ENCODE data around the gene RAG1.

The RAG1 gene

DNA sequence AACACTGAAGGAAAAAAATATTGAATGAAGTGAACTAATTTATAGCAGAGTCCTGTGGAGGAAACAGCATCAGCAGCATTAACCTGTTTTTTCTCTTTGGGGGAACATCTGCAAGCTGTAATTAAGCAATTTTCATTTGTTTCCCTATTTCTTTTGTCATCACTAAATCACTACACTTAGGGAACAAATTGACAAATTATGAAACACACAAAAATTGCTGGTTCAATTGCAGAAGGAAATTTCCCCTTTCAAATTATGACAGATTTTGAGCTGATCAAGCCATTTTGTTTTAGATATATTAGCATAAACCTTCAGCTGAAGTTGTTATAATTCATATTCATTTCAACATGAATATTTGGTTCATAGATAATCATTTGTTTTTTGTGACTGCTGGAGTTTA lies 52.4 kb downstream of the RAG1 start:
- H3K4me2 ChIP-seq (ENCODE audit: low read length) = no peak overlapping the region

DNA sequence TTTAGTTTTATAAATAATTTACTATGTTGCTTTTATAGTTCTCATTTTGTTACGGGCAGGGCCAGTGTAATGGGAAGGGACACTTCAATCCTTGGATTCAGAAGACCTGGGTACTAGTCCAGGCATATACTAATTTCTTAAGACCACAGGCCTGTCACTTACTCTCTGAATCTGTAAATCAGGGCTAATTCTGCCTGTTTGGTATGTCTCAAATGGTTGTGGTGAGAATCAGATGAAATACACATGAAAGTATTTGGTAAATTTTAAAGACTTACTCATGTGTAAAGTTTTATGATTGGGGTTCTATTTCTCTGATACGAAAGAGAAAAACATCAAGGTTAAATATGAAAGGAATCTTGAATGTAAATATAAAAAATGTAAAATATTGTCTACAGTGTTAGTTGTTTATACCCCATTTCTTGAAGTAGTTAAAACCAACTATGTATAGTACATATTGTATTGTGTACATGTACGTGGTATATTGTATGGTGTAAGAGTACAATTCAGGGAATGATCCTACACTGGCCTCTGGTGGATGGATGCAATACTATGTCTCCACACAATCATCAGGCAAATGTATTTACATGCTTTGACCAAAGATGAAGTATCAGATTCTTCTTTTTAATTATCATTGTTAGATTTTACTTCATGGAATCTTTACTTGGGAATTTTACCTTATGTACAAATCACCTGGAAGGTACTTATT lies 54.8 kb downstream of the RAG1 start:
- Histone ChIP-seq H3K27me3 (ENCODE audit: low read depth, low read length) (peaks cover 16% of the 10 kb centered on the region), H3K27ac (ENCODE audit: low read length) (no peak overlapping the region), H3K79me2 (ENCODE audit: low read length) (no peaks in the 10 kb centered on the region), H3K4me2 (ENCODE audit: low read length) (no peak overlapping the region), H3K4me1 (ENCODE audit: low read length) (no peaks in the 10 kb centered on the region), H3K36me3 (replicated peaks; ENCODE audit: low read depth, low read length) (no peaks in the 10 kb centered on the region), H2AFZ (ENCODE audit: low read depth, low read length) (no peak overlapping the region), H3K9me3 (ENCODE audit: insufficient read depth, low read length) (no peaks in the 10 kb centered on the region), H3K4me3 (ENCODE audit: low read length) (no peak overlapping the region), H4K20me1 (ENCODE audit: insufficient read depth, low read length) (no peaks in the 10 kb centered on the region), H3K9ac (ENCODE audit: low read length) (no peak overlapping the region)
- TF ChIP-seq EZH2phosphoT487 (IDR thresholded peaks at IDR 0.05; ENCODE audit: low read depth) = no peak
- TF ChIP-seq, protein P1, sequence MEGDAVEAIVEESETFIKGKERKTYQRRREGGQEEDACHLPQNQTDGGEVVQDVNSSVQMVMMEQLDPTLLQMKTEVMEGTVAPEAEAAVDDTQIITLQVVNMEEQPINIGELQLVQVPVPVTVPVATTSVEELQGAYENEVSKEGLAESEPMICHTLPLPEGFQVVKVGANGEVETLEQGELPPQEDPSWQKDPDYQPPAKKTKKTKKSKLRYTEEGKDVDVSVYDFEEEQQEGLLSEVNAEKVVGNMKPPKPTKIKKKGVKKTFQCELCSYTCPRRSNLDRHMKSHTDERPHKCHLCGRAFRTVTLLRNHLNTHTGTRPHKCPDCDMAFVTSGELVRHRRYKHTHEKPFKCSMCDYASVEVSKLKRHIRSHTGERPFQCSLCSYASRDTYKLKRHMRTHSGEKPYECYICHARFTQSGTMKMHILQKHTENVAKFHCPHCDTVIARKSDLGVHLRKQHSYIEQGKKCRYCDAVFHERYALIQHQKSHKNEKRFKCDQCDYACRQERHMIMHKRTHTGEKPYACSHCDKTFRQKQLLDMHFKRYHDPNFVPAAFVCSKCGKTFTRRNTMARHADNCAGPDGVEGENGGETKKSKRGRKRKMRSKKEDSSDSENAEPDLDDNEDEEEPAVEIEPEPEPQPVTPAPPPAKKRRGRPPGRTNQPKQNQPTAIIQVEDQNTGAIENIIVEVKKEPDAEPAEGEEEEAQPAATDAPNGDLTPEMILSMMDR (IDR thresholded peaks at IDR 0.05; ENCODE audit: low read depth, low read length) = peak; percentile 52

More for the DNA sequence above, 52.4 kb downstream of the RAG1 start:
- Histone ChIP-seq H3K9ac (ENCODE audit: low read length) (no peak overlapping the region), H3K4me1 (ENCODE audit: low read length) (no peaks in the 10 kb centered on the region), H3K9me3 (ENCODE audit: insufficient read depth, low read length) (no peaks in the 10 kb centered on the region), H3K4me3 (ENCODE audit: low read length) (no peak overlapping the region), H3K79me2 (ENCODE audit: low read length) (no peaks in the 10 kb centered on the region), H2AFZ (ENCODE audit: low read depth, low read length) (no peak overlapping the region), H3K36me3 (replicated peaks; ENCODE audit: low read depth, low read length) (no peaks in the 10 kb centered on the region), H3K27me3 (ENCODE audit: low read depth, low read length) (peaks cover 13% of the 10 kb centered on the region), H3K27ac (ENCODE audit: low read length) (no peak overlapping the region), H4K20me1 (ENCODE audit: insufficient read depth, low read length) (no peaks in the 10 kb centered on the region)
- TF ChIP-seq EZH2phosphoT487 (IDR thresholded peaks at IDR 0.05; ENCODE audit: low read depth) = no peak
- TF ChIP-seq, protein P1 (IDR thresholded peaks at IDR 0.05; ENCODE audit: low read depth, low read length) = no peak

DNA sequence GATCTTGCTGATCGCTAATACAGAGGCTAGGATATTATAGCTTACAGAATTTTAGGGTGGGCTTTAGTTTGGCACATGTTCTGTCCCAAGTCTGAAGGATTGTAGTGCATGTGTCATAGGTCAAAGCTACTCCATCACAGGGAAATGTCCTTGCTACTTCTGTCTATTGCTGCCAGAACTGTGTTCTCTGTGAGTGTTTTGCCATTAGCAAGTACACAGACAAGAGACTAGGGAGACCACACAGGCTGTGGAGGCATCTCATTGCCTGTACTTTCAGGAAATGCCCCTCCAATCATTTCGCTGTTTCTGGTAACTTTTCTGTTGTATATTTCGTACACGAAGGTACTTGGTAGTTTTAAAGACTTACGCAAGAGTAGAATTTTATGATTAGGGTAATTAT lies 55.7 kb downstream of the RAG1 start:
- Histone ChIP-seq H3K9ac (ENCODE audit: low read length) (no peak overlapping the region), H3K36me3 (replicated peaks; ENCODE audit: low read depth, low read length) (no peaks in the 10 kb centered on the region), H2AFZ (ENCODE audit: low read depth, low read length) (no peak overlapping the region), H3K27ac (ENCODE audit: low read length) (no peak overlapping the region), H3K4me1 (ENCODE audit: low read length) (no peaks in the 10 kb centered on the region), H4K20me1 (ENCODE audit: insufficient read depth, low read length) (no peaks in the 10 kb centered on the region), H3K79me2 (ENCODE audit: low read length) (no peaks in the 10 kb centered on the region), H3K4me2 (ENCODE audit: low read length) (no peak overlapping the region), H3K4me3 (ENCODE audit: low read length) (no peak overlapping the region), H3K27me3 (ENCODE audit: low read depth, low read length) (peaks cover 16% of the 10 kb centered on the region), H3K9me3 (ENCODE audit: insufficient read depth, low read length) (no peaks in the 10 kb centered on the region)
- TF ChIP-seq, protein P1 (IDR thresholded peaks at IDR 0.05; ENCODE audit: low read depth, low read length) = no peak
- no peak for TF ChIP-seq EZH2phosphoT487 (IDR thresholded peaks at IDR 0.05; ENCODE audit: low read depth)

DNA sequence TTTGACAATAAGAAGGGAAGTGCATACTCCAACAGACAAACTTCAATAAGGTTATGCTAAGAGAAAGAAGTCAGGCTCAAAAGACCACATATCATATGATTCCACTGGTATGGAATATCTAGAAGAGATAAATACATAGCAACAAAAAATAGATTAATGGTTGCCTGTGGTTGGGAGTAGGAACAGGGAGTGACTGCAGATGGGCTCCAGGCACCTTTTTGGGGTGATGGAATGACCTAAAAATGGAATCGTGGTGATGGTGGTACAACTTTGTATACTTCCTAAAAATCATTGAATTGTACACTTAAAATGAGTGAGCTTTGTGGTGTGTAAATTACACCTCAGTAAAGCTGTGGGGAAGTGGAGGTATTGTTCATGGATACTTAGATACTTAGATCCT lies 59.2 kb downstream of the RAG1 start:
- H3K4me3 ChIP-seq (ENCODE audit: low read length) = no peak overlapping the region
- no peaks in the 10 kb centered on the region for H3K9me3 ChIP-seq (ENCODE audit: insufficient read depth, low read length)
- no peak overlapping the region for H3K27ac ChIP-seq (ENCODE audit: low read length)
- no peak overlapping the region for H3K4me2 ChIP-seq (ENCODE audit: low read length)
- TF ChIP-seq EZH2phosphoT487 (IDR thresholded peaks at IDR 0.05; ENCODE audit: low read depth) = no peak
- TF ChIP-seq, protein P1 (IDR thresholded peaks at IDR 0.05; ENCODE audit: low read depth, low read length) = no peak
- no peak overlapping the region for H3K9ac ChIP-seq (ENCODE audit: low read length)
- peaks cover 3% of the 10 kb centered on the region for H3K4me1 ChIP-seq (ENCODE audit: low read length)
- H3K27me3 ChIP-seq (ENCODE audit: low read depth, low read length) = peaks cover 19% of the 10 kb centered on the region
- no peak overlapping the region for H2AFZ ChIP-seq (ENCODE audit: low read depth, low read length)
- H3K79me2 ChIP-seq (ENCODE audit: low read length) = no peaks in the 10 kb centered on the region
- no peaks in the 10 kb centered on the region for H3K36me3 ChIP-seq (replicated peaks; ENCODE audit: low read depth, low read length)
- H4K20me1 ChIP-seq (ENCODE audit: insufficient read depth, low read length) = no peaks in the 10 kb centered on the region

Measured in OCI-LY3 (cell line).